ENCODE measurements around the gene MAOB.
"Not testable (repeated sequence)": the region's sequence is repeated elsewhere in the genome, so short reads cannot be mapped to it uniquely, and the experiment has no call there.

The MAOB gene

DNA sequence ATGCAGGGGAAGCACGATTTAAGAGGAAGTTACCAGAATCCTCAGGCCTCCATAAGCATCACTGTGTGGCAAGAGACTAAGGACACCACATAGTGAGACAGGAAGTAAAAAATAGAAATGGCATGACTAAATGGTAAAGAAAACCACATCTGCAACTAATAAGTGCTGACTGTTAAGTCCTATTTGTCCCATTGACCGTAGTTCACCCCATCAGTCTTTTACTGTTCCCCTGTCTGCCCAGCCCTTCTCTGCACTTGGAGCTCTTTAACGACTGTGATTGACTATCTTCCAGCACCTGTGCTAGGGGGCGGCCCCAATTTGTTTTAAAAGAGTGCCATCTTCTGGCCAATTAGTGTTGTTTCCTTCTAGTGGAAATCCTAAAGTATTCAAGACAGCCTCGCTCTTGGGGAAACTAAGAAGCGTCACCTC is 132.0 kb downstream of the MAOB start:
- DNase-seq: peak; percentile 25

DNA sequence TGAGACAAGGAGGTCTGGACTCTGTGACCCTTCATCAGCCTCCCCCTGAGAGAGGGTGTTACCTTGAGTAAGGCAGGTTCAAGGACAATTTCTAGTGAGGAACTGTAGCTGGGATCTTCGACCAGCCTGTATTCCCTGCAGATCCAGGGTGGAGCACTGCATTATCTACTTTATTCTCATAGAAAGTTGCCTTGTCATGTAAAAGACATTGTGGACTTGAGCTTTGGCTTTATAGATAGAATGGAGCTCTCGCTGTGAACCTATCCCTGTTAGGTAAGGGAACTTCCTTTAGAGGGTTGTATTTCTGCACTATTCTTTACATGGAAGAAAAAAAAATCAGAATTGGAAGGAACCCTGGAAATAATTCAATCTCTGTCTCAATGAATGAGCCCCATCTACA is 134.8 kb downstream of the MAOB start:
- DNase-seq: no peak

DNA sequence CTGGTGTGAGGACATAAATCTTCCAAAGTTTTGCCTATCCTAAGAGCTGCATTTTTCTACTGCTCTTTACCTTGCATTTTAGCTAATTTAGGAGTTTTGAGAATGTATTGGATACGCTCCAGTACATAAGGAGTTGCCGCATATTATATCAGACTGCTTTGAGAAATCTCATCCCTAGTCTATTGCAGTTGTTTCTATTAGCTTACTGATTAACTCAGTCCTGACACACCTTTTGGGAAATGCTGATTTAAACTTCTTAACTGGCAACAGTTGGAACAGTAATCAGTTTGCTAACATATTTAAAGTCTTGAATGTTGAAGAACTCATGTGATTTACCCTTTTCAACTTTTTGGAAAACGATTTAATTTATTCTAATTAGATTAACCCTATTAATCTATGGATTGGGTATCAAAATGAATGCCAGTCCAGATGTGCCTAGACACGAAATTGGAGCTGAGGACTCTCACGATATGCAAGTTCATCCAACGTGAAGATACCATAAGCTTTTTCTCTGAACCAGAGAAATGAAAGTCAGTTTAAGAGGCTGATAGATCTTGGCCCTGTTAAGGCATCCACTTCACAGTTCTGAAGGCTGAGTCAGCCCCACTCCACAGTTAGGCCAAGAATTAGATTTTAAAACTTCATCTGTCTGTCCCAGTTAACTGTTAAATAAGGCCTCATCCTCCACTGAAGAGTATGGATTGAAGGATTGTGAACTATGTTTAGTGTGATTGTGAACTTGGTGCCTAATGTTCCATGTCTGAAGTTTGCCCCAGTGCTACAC is 136.1 kb downstream of the MAOB start:
- no peak for DNase-seq

DNA sequence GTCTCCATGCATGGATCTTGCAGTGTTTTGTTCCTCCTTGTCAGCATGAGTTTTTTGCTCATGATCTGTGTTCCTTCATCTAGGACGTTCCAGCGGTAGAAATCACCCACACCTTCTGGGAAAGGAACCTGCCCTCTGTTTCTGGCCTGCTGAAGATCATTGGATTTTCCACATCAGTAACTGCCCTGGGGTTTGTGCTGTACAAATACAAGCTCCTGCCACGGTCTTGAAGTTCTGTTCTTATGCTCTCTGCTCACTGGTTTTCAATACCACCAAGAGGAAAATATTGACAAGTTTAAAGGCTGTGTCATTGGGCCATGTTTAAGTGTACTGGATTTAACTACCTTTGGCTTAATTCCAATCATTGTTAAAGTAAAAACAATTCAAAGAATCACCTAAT is 138.0 kb downstream of the MAOB start:
- no peak for DNase-seq

DNA sequence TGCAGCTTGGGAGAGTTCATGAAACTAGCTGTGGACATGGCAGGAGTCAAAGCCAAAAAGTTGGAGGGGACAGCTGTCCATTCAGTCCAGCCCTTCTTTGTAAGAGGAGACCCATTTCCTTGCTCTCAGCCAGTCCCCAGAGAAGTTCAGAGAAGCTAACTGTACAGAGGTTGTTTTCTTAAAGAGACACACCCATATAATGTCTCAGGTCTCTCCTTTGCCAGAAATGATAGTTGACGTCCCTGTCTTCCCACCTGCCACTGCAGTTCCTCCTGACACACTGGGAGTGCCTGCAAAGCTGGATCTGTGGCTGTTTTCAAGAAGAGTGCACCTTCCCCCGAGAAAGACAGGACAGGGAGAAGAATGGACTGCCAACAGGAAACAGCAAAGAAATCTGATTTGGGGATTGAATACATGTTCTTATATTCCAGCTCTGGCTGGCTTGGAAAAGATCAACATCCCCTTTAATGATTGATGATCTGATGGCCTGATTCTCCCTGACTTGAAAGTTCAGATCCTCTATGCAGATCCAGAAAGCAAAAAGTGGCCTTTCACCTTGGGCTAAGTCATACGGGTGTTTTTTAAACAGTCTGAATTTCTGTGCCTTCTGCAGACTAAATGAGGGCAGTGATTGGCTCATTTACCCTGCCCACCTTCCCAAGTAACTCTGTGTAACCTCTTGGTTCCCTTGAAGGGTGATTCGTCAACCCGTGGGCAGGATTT is 139.0 kb downstream of the MAOB start:
- DNase-seq: no peak

DNA sequence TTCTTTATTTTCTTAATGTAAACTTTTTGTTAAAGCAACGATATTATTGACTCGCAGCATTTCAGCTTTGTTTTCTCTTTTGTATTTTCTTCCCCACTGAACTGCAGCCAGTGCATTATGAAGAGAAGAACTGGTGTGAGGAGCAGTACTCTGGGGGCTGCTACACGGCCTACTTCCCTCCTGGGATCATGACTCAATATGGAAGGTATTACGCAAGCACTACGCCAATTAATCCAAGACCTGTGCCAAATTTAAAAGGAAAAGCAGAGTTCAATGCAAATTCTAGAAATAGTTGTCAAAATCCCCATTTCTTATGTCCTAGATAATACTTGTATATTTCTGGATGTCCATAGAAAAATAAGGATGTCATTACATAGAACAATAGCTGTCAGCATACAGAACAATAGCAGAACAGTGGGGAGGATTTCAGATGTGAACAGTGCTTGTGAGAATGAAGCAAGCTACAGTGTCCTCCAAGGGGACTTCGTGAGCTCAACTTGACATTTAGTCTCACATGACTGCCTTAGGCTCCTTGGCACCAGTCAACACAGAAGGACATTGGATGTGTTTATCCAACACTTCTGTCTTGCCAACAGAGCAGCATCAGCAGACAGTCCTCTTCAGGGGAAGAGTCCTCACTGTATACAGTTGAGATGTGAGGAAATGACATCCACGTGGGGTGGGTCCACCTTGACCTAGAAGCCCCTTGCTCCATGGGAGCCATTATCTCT is 140.2 kb downstream of the MAOB start:
- DNase-seq: no peak

DNA sequence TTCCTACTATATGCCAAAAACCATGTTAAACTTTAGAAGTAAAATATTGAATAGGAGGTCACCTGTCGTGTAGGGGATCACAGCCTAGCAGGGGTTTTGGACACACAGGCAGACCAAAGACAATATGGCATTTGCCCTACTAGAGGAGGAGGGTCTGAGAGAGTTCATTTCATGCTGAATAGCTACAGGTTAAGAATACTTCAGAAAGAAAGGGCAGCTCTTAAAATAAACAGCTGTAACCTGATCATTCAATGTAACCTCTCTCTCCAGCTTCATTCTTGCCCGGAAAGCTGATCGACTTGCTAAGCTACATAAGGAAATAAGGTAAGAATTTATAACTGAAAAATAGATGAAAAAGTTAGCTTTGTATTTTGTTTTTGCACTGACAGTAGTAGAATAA is 146.3 kb downstream of the MAOB start:
- DNase-seq: no peak

DNA sequence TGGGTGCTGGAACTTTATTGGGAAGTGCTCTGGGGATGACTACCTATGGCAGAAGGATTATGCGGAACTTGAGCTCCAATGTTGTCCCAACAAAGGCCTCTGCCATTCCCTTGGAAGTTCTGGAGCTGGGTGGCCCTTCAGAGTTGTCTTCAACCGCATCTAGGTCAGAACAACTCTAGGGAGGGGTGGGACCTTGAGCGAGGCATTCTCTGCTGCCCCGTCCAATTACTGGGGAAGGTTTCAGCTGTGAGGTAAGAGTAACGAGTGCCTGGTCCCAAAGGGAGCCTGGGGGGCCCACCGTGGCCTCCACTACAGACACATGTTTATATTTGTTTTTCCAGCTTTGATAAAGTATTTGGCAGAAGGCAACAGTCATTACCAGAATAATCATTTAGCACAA is 146.7 kb downstream of the MAOB start:
- no peak for DNase-seq

DNA sequence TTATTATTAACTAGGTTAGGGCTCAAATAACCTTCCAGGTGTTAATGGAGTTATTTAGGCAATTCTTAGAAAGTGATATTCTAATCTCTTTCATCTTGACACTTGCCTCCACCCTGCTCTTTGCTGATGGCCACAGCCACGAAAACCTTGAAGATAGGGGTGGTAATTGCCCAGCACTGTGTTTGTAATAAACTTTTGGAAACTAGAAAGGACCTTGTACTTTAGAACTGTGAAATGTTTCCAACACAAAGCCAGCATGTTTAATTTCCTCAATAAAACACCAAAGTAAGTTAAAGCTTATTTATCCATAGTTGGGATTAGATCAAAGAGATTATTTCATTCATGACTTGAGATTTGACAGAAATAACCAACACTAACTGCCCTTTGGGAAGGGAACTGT is 147.8 kb downstream of the MAOB start:
- no peak for DNase-seq

DNA sequence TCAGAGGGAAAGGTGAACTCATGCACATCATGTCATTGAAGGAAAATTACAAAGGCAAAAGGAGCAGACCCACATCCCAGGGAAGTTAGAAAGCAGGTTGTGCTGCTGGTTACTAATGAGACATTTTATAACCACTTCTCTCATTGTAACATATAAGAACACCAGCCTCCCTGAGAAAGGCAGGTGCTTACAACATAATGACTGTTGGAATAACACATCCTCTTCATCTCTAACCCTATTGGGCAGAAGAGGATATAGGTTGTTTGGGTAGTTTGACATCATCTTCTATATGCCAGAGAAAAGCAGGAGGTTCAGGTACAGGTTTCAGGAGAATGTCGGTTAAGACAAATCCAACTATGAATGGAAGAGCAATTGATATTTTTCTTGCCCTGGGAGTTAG is 148.6 kb downstream of the MAOB start:
- DNase-seq: no peak

DNA sequence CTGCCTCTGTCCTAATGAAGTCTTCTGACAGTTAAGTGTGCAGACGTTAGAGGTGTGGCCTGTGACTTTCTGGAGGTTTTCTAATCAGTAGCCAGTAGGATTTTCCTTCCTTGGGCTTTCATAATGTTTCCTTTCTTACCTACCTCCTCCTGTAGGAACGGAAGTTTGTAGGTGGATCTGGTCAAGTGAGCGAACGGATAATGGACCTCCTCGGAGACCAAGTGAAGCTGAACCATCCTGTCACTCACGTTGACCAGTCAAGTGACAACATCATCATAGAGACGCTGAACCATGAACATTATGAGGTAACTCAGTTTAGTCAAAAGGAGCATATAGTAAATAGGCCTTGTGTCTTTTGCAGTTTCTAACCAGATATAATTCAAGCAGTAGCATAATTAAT is 151.2 kb downstream of the MAOB start:
- no peak for DNase-seq

DNA sequence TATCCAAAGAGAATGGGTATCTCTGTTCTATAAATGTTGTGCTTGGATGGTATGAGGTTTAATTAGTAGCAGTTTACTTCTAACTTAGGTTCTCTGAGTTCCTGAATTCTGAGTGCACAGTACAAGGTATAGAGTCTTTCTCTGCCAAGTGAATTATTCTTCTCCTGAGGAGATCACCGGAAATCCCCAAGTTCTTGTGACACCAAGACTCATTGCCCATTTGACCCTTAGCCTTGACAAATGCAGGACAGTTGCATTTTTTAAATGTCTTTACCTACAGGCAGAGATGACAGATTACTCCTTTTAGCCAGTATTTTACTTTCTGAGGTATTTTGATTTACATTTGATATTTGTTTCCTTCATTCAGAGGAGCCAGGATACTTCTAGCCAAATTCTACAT is 153.3 kb downstream of the MAOB start:
- no peak for DNase-seq

DNA sequence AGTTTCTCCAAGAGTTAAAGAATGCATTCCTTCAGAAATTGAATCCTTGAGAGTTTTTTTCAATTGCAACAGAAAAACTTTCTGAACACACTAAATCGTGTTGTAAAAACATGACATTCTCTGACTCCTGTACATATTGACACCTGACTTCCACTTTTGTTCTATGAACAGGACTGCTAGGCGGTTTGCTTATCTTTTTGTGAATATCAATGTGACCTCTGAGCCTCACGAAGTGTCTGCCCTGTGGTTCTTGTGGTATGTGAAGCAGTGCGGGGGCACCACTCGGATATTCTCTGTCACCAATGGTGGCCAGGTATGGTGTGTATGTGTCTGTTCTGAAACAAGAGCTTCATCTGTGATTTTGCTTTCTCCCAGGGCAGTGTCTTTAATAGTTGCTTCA is 154.2 kb downstream of the MAOB start:
- DNase-seq: no peak

DNA sequence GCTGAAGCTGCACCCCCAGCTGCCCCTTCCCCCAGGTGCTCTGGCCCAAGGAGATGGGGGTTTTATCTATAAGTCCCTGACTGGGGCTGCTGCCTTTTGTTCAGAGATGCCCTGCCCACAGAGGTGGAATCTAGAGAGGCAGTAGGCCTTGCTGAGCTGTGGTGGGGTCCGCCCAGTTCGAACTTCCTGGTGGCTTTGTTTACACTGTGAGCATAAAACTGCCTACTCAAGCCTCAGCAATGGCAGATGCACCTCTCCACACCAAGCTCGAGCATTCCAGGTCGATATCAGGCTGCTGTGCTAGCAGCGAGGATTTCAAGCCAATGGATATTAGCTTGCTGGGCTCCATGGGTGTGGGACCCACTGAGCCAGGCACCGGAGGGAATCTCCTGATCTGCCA is 155.0 kb downstream of the MAOB start:
- not testable (repeated sequence) for DNase-seq

DNA sequence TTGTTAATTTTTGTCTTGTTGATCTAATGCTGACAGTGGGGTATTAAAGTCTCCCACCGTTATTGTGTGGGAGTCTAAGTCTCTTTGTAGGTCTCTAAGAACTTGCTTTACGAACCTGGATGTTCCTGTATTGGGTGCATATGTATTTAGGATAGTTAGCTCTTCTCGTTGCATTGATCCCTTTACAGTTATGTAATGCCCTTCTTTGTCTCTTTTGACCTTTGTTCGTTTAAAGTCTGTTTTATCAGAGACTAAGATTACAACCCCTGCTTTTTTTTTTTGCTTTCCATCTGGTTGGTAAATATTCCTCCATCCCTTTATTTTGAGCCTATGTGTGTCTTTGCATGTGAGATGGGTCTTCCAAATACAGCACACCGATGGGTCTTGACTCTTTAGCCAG is 157.0 kb downstream of the MAOB start:
- DNase-seq: not testable (repeated sequence)

DNA sequence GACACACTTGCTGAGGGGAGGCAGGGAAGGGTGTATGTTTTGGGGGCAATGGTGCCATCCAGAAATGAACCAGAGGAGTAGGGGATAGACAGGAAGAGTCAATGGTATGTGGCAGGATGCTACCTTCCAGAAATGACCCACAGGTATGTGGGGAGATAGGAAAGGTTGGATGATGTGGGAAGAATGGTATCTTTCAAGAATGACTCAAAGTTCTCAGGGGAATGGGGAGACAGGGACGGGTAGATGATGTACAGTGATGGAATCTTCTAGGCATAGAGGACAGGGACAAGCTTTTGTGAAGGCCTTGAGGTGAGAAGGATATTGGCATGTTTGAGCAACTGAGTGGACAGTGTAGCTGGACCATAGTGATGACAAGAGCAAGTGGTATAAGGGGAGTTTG is 161.3 kb downstream of the MAOB start:
- no peak for DNase-seq

DNA sequence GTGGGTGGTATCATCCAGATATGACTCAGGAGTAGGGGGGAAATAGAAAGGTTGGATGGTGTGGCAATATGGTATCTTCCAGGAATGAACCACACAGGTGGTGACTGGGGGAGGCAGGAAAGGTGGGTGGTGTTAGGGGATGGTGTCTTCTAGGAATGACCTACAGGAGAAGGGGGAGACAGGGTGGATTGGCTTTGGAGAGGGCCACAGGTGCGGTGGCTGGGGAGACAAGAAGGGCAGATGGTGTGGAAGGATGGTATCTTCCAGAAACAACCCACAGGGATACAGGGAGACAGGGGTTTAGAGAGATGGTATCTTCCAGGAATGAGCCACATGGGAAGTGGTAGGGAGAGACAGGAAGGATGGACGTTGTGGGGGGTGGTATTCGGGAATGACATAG is 162.2 kb downstream of the MAOB start:
- no peak for DNase-seq

DNA sequence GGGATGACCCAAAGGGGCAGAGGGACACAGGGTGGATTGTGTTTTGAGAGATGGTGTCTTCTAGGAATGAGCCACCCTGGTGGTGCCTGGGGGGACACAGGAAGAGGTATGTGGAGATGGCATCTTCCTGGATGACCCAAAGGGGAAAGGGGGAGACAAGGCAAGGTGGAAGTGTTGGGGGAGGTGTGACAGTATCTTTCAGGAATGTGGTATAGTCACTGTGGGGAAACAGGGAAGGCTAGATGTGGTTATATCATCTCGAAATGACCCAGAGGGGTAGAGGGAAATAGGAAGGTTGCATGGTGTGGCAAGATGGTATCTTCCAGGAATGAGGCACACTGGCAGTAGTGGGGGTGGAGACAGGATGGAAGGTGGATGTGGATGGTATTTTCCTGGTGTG is 163.3 kb downstream of the MAOB start:
- DNase-seq: no peak

DNA sequence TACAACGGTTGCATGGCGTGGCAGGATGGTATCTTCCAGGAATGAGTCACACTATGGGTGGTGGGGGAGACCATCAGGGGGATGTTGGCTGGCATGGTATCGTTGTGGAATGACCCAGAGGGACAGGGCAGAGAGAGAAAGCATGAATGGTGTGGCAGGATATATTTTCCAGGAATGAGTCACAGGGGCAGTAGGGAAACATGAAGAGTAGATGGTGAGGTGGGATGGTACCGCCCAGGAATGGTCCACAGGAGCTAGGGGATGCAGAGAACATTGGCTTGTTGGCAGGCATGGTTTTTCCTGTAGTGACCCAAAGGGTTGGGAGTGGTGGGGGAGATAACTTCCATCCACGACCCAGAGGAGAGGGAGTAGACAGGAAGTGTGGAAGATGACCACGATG is 163.7 kb downstream of the MAOB start:
- DNase-seq: no peak

DNA sequence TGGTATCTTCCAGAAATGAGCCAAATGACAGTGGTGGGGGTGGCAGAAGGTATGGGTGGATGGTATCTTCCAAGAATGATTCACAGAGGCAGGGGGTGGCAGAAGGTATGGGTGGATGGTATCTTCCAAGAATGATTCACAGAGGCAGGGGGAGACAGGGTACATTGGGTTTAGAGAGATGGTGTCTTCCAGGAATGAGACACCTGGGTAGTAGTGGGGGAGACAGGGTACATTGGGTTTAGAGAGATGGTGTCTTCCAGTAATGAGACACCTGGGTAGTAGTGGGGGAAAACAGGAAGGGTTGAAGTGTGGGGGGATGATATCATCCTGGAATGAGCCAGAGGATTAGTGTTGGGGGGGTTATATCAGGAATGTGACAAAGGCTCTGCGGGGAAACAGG is 164.2 kb downstream of the MAOB start:
- DNase-seq: no peak

DNA sequence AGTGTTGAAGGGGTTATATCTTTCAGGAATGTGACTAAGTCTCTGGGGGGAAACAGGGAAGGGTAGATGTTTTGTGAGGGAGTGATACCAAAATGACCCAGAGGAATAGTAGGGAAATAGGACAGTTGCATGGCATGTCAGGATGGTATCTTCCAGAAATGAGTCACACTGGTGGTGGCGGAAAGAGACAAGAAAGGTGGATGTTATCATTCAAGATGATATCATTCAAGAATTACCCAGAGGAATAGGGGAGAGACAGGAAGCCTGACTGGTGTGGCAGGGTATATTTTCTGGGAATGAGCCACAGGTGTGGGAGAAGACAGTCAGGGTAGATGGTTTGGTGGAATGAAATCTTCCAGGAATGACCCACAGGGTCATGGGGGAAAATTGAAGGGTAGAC is 165.1 kb downstream of the MAOB start:
- no peak for DNase-seq

DNA sequence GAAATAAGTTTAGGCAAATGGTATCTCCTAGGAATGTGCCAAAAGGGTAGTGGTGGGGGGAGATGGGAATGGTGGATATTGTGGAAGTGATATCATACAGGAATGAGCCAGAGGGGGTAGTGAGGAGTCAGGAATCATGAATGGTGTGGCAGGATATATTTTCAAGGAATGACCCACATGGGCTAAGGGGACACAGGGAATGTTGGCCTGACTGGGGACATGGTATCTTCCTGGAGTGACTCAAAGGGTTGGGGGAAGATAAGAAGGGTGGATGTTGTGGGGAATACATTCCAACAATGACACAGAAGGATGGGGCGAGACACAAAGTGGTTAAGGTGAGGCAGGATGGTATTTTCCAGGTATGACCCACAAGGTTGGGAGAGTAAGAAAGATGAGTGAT is 165.6 kb downstream of the MAOB start:
- no peak for DNase-seq
